Activated CD4-positive, alpha-beta memory T cell treated with anti-CD3 and anti-CD28 coated beads, Interleukin-2, amount 10 ng/mL, durations not matched to agents 7 days and 5 days (primary cell): ENCODE measurements around the gene WWC2. TPM values are rescaled to one million over a fixed set of nuclear protein-coding genes. Genes with fewer than 3 reads are reported as not detected.

ENCODE experiments used
- CTCF ChIA-PET: fragments of 350-600 bp; sonication (Branson Sonifier 250); formaldehyde crosslinking; loops from one replicate; lab custom pipeline; 2021; ENCODE audit warnings: antibody characterized with exemption, inconsistent platforms; lab: Charles Lee
- POLR2A ChIA-PET: fragments of 350-600 bp; sonication (Branson Sonifier 250); formaldehyde crosslinking; loops from one replicate; lab custom pipeline; 2021; ENCODE audit warnings: antibody characterized with exemption; lab: Charles Lee
- DNase-seq: peaks from one replicate; pipeline ENCODE4 v3.0.0-alpha.2; 2020
- H3K27ac Mint-ChIP-seq: one replicate; pipeline ENCODE4 v1.8.0; 2021; ENCODE audit warnings: mild to moderate bottlenecking, mixed read lengths
- H3K27me3 Mint-ChIP-seq: one replicate; pipeline ENCODE4 v1.8.0; 2021; ENCODE audit warnings: mixed read lengths
- H3K36me3 Mint-ChIP-seq: one replicate; pipeline ENCODE4 v1.8.0; 2021; ENCODE audit warnings: low read depth, mixed read lengths
- H3K4me1 Mint-ChIP-seq: one replicate; pipeline ENCODE4 v1.8.0; 2021; ENCODE audit warnings: mixed read lengths
- H3K4me3 Mint-ChIP-seq: one replicate; pipeline ENCODE4 v1.8.0; 2021; ENCODE audit warnings: mild to moderate bottlenecking, mixed read lengths
- H3K9me3 Mint-ChIP-seq: one replicate; pipeline ENCODE4 v1.8.0; 2021; ENCODE audit warnings: mixed read lengths
- total RNA-seq, 2 experiments: library from RNA; stranded (reverse); gene quantifications; one replicate each; pipeline ENCODE4 v1.2.3, GENCODE V29; 2021

Gene WWC2
- total RNA-seq, 2 experiments from 2014 or later, result 0.23 to 0.28 TPM

DNA sequence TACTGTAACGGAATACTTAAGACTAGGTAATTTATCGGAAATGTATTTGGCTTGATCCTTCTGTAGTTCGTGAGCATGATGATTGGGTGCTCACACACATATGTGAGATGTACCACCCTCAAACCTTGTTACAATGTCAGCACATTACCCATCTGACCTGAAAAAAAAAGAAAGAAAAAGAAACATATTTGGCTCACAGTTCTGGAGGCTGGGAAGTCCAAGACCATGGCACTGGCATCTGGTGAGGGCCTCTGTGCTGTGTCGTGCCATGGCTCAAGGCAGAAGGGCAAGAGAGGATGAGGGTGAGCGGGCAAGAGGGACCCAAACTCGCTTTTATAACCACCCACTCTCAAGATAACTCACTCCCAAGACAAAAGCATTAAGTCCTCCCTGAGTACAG lies 230.2 kb downstream of the WWC2 start:
- peaks cover 6% of the 10 kb centered on the region for H3K27me3 Mint-ChIP-seq

DNA sequence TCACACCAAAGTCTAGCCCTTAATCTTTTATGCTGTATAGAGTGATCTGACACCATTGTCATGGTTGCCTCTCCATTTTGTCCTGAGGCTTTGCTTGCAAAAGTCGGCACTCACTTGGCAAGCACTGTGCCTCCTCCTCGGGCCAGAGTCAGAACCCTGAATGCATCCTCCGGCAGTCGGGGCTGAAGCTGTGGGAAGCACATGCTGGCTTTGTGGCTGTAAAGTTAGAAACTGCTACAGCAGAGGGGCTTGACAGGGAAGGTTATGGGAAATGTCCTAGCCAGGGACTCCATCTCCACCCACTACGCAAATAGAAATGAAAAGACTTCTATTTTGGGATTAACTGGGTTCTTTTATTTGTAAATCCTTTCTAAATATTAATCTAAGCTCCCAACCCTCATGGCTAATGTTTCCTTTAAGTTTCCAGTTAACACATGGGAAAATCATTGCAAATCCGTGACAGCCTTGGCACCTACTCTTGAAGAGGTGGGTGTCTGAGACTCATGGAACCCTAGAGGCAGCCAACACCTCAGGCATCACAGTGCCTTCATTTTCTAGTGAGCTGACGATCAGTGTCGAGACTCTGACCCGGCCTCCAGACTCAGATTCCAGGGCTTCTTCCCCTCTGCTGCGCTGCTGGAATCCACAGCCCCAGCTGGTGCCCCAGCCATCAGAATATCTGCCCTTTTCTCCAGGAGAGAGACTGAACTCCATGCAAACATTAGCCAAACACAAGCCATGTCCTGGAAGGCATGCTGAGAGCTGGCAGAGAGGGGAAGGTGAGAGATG lies 231.1 kb downstream of the WWC2 start:
- Mint-ChIP-seq H3K36me3 (no peaks in the 10 kb centered on the region), H3K27ac (no peak overlapping the region), H3K9me3 (no peaks in the 10 kb centered on the region), H3K27me3 (peaks cover 6% of the 10 kb centered on the region), H3K4me1 (peaks cover 1% of the 10 kb centered on the region), H3K4me3 (no peak overlapping the region)
- POLR2A ChIA-PET, result no interaction called here
- CTCF ChIA-PET, result no interaction called here
- DNase-seq, result no peak

More for the DNA sequence above, 230.2 kb downstream of the WWC2 start:
- Mint-ChIP-seq H3K36me3 (no peaks in the 10 kb centered on the region), H3K4me3 (no peak overlapping the region), H3K4me1 (no peaks in the 10 kb centered on the region), H3K27ac (no peak overlapping the region), H3K9me3 (no peaks in the 10 kb centered on the region)
- CTCF ChIA-PET, result no interaction called here
- POLR2A ChIA-PET, result no interaction called here
- no peak for DNase-seq

DNA sequence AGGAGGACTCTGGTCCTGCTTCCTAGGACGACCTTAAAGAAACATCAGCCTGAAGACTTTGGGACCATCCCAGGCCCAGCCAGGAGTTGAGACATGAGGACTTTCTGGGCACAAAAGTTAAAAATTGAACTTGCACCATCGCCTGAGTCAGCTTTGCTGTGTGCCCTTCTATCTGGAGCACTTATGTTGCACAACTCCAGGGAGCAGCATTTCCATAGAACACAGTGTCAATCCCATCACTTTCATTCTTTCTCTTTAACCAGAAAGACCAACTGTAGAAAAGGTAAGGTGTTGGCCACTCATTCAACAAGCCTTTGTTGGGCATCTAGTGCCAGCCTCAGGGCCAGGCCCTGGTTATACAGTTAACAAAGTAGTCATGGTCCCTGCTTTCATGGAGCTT lies 231.8 kb downstream of the WWC2 start:
- peaks cover 6% of the 10 kb centered on the region for H3K27me3 Mint-ChIP-seq
- DNase-seq, result no peak
- CTCF ChIA-PET, result no interaction called here
- POLR2A ChIA-PET, result no interaction called here
- peaks cover 8% of the 10 kb centered on the region for H3K4me1 Mint-ChIP-seq
- H3K4me3 Mint-ChIP-seq, result no peak overlapping the region
- H3K9me3 Mint-ChIP-seq, result no peaks in the 10 kb centered on the region
- no peak overlapping the region for H3K27ac Mint-ChIP-seq
- no peaks in the 10 kb centered on the region for H3K36me3 Mint-ChIP-seq

DNA sequence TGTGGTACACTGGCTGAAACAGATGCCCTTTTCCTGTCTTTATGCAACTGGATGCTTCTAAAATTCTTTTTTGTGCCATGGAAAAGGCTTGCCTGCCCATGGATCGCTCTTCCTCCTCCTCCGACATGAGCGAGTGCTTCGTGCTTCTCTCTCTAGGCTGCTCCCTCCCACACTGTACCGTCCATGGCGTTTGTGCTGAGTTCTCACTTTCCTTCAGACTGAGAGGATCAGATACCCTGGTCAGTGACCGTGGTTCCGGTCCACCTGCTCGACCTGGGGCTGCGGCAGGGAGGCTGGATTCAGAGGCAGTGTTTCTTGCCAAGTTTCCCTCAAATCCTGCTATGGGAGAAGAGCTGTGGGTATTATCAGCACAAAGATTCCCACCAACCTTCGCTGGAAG lies 233.4 kb downstream of the WWC2 start:
- H3K9me3 Mint-ChIP-seq, result no peaks in the 10 kb centered on the region
- POLR2A ChIA-PET, result no interaction called here

DNA sequence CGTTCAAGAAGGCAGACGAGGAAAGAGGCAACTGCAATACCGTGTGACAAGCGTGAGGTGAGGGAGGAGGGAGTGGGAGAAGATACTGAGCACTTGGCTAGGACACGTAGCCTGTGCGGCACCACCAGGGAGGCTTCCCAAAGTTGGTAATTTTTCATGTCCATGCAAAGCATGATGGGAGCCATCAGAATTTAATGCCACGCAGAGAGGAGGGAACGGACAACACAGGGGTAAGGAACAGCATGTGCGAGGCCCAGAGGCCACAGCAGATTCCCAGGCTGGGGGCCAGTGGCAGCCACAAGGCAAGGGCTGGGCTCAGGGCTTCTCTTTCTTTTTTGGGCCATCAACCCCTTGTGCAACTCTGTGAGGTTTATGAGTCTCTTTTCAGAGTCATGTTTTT lies 234.1 kb downstream of the WWC2 start:
- H3K9me3 Mint-ChIP-seq, result no peaks in the 10 kb centered on the region
- H3K36me3 Mint-ChIP-seq, result no peaks in the 10 kb centered on the region
- POLR2A ChIA-PET, result no interaction called here
- peaks cover 10% of the 10 kb centered on the region for H3K4me1 Mint-ChIP-seq
- H3K27ac Mint-ChIP-seq, result no peak overlapping the region
- CTCF ChIA-PET, result no interaction called here
- DNase-seq, result no peak
- peaks cover 6% of the 10 kb centered on the region for H3K27me3 Mint-ChIP-seq
- no peak overlapping the region for H3K4me3 Mint-ChIP-seq

More for the DNA sequence above, 233.4 kb downstream of the WWC2 start:
- peaks cover 10% of the 10 kb centered on the region for H3K4me1 Mint-ChIP-seq
- no peak overlapping the region for H3K27ac Mint-ChIP-seq
- DNase-seq, result no peak
- CTCF ChIA-PET, result no interaction called here
- H3K36me3 Mint-ChIP-seq, result no peaks in the 10 kb centered on the region
- H3K27me3 Mint-ChIP-seq, result peaks cover 6% of the 10 kb centered on the region
- H3K4me3 Mint-ChIP-seq, result no peak overlapping the region

DNA sequence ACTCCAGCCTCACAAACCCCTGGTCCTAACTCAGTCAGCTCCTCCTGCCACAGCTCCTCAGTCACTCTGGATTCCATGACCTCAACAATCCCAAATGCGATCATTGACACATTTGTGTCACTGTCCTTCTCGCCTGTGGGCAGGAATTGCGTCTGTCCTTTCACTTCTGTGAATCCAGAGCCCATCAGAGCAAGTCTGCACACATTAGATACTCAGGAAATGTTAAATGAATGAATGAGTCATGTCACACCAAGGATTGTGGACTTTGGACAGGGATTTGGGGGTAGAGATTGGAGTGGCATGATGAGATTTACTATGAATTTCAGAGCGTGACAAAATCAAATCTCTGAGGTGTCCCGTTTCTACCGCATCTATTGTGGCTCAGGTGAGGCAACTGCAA lies 234.9 kb downstream of the WWC2 start:
- H3K9me3 Mint-ChIP-seq, result no peaks in the 10 kb centered on the region
- no peak overlapping the region for H3K27ac Mint-ChIP-seq
- POLR2A ChIA-PET, result no interaction called here
- no peak for DNase-seq
- H3K27me3 Mint-ChIP-seq, result peaks cover 6% of the 10 kb centered on the region
- H3K4me3 Mint-ChIP-seq, result no peak overlapping the region
- peaks cover 10% of the 10 kb centered on the region for H3K4me1 Mint-ChIP-seq
- H3K36me3 Mint-ChIP-seq, result no peaks in the 10 kb centered on the region
- CTCF ChIA-PET, result no interaction called here

DNA sequence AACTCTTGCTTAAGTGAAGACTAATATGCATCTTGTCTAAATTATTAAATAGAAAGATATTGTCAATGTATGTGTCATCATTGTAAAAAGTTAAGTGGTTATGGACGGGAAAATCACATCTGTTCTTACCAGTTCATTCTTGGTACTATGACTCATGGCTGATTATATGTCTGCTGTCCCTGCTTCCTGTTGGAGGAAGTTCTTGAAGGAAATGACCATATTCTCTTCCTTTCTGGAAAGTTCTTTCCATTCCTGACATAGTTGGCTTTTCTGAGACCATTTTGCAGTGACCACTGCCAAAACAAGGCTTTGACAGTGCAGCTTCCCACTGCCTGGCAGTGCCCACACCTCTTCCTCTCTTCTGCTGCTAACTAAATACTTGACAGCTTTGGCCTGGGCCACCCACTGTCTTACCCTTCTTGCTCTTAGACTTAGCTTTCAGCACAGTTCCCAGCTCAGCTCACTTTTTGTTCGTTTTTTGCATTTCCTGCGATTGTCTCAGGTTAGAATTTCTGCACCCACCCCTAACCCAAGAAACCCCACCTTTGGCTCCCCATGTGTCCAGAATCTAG lies 236.4 kb downstream of the WWC2 start:
- no peaks in the 10 kb centered on the region for H3K36me3 Mint-ChIP-seq
- peaks cover 10% of the 10 kb centered on the region for H3K4me1 Mint-ChIP-seq
- H3K4me3 Mint-ChIP-seq, result no peak overlapping the region
- no peak overlapping the region for H3K27ac Mint-ChIP-seq
- no peaks in the 10 kb centered on the region for H3K9me3 Mint-ChIP-seq
- ChIA-PET POLR2A (no interaction called here), CTCF (no interaction called here)
- peaks cover 8% of the 10 kb centered on the region for H3K27me3 Mint-ChIP-seq
- DNase-seq, result no peak

DNA sequence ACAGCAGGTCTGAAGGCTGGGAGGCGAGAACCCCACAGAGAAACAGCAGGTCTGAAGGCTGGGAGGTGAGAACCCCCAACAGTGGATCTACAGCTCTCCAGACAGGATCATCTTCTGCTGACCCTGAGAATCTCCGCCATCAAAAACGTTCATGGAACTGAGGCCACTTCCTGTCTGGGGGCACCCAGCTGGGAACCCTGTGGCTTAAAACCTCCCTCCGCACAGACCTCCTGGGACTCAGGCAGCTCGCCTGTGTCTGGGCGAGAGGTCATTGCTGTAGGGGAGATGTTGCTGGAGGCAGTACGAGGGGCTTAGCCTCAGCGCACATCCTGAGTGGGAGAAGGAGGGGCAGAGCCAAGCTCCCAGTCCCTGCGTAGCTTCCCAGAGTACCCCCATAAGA lies 238.3 kb downstream of the WWC2 start:
- POLR2A ChIA-PET, result no interaction called here
- no peak for DNase-seq
- no peak overlapping the region for H3K27ac Mint-ChIP-seq

DNA sequence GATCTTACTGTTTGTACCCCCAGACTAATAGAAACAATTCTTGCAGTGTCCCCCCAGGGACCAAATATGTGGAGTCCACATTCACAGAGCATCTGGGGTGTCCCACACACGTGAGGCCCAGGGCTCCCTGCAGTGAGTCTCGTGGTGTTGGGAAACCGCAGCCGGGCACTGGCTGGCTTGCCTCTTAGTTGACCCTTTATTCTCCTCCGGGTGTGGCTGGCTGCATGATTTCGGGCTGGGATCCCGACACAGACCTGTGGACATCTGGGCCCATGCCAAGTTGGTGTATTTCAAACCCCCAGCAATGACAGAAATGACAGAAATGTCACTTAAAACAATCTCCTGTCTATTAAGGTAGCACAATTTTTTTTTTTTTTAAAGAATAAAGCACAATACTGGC lies 238.8 kb downstream of the WWC2 start:
- Mint-ChIP-seq H3K4me1 (peaks cover 10% of the 10 kb centered on the region), H3K9me3 (no peaks in the 10 kb centered on the region), H3K36me3 (no peaks in the 10 kb centered on the region), H3K4me3 (no peak overlapping the region), H3K27me3 (peaks cover 14% of the 10 kb centered on the region), H3K27ac (no peak overlapping the region)
- DNase-seq, result no peak
- ChIA-PET CTCF (no interaction called here), POLR2A (no interaction called here)

More for the DNA sequence above, 238.3 kb downstream of the WWC2 start:
- Mint-ChIP-seq H3K9me3 (no peaks in the 10 kb centered on the region), H3K36me3 (no peaks in the 10 kb centered on the region), H3K4me1 (peaks cover 10% of the 10 kb centered on the region), H3K4me3 (no peak overlapping the region), H3K27me3 (peaks cover 15% of the 10 kb centered on the region)
- CTCF ChIA-PET, result no interaction called here

DNA sequence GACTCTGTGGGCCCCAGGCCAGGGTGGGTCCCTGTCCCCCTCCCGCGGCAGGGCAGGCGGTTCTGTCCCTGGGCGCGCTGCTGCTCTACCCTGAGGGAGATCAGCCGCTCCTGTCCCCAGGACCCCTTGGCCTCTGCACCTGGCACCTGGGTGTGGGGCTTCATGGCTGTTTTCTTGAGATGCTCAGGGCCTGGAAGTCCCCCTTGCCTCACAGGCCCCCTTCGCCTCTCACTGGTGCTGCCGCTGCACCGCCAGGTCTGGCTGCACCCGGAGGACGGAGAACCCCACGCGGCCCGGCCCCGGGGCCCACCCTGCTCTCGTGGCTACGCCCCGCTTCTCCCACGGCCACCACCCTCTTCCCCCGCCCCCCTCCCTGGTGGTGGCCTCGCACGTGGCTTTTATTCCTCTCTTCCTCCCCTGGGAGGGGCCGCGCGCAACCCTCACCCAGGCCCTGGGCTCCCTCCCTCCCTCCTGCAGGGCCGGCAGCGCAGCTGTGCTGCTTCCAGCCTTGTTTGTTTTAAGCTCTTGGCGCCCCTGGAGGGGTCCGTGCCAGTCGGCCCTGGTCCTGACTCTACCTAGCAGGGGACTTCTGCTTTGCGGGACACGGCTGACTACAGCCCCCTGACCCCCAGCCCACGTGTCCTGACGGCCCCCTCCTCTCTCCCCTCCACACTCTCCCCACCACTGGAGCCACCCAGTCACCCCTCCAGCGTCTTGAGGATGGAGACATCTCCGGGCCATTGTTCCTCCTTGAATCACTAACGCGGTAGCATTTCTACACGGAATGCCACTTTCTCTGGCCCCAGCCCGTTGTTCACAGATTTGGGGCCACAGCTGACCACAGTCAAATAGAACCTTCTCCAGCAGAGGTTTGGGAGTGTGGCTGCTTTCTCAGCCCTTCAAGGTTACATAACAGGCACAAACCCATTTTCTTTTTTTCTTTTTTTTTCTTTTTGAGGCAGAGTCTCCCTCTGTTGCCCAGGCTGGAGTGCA lies 243.8 kb downstream of the WWC2 start:
- H3K27me3 Mint-ChIP-seq, result peaks cover 14% of the 10 kb centered on the region
- H3K27ac Mint-ChIP-seq, result no peak overlapping the region
- H3K4me3 Mint-ChIP-seq, result no peak overlapping the region
- DNase-seq, result no peak
- CTCF ChIA-PET, result no interaction called here
- POLR2A ChIA-PET, result no interaction called here
- H3K9me3 Mint-ChIP-seq, result no peaks in the 10 kb centered on the region
- no peaks in the 10 kb centered on the region for H3K4me1 Mint-ChIP-seq
- H3K36me3 Mint-ChIP-seq, result no peaks in the 10 kb centered on the region

DNA sequence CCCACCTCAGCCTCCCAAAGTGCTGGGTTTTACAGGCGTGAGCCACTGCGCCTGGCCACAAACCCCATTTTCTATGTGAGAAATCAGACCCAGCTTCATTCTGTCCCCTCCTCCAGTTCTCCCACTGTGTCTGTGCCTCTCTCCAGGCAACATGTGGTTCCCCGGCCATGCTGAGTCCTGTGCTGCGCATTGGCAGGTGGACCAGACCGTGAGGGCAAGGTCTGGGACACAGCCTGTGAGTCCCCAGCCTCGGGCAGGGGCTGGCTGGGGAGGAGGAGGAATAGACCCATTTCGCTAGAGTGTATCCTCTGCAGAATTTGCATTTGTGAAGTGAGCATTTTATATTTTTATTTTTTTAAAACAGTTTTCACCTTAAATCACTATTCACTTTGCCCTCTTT lies 244.7 kb downstream of the WWC2 start:
- ChIA-PET POLR2A (no interaction called here), CTCF (no interaction called here)
- Mint-ChIP-seq H3K36me3 (peaks cover 3% of the 10 kb centered on the region), H3K27ac (no peak overlapping the region), H3K27me3 (peaks cover 14% of the 10 kb centered on the region), H3K4me1 (peaks cover 4% of the 10 kb centered on the region), H3K4me3 (no peak overlapping the region), H3K9me3 (no peaks in the 10 kb centered on the region)
- DNase-seq, result no peak

DNA sequence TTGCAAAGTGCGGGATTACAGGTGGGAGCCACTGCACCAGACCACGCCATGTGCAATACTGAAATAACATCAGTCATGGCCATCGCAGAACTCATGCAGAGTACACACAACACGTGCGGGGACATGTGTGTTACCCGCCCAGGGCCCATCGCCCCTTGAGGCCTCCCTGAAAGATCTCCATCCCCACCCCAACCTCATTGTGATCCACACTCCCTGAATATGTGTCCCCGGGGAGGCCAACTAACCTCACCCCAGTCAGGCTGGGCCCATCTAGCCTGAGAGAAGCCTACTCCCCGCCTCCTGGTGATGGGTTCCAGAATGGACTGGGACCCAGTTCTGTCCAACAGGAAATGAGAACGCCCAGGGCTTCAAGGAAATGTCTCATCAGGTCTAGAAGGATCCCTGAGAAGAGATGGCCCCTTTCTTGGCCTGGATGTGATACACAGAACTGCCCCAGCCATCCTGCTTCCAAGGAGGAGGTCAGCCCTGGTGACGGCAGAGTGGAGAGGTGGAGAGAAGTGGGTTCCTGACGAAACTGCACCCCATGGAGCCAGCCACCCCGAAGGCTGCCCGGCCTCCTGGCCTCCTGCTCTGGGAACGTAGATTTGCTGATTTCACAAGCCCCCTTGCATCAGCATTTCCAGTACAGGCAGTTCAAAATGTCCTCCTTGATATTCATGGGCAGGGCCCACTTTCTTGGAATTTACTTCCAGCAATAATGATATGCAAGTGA lies 245.6 kb downstream of the WWC2 start:
- H3K4me3 Mint-ChIP-seq, result no peak overlapping the region
- H3K36me3 Mint-ChIP-seq, result peaks cover 8% of the 10 kb centered on the region
- no peaks in the 10 kb centered on the region for H3K9me3 Mint-ChIP-seq
- H3K27me3 Mint-ChIP-seq, result peaks cover 14% of the 10 kb centered on the region
- DNase-seq, result no peak
- POLR2A ChIA-PET, result no interaction called here
- peaks cover 14% of the 10 kb centered on the region for H3K4me1 Mint-ChIP-seq
- no peak overlapping the region for H3K27ac Mint-ChIP-seq
- CTCF ChIA-PET, result no interaction called here

DNA sequence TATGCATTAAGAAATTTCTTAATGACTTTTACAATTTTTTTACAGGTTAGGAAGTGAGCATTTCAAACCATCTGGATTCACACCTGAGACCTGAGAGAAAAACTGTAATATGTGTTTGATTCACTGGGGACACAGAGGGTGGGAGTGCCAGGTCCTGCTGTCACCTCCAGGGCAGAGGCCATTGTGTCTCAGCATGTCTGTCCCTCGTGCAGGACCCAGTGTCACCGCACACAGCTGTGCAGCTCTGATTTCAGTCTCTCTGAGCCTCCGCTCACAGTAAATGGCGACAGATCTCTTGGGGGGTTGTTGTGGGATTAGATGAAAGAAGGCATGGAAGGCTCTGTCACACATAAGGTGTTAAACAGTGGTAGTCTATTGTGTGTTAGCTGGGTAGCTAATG lies 246.2 kb downstream of the WWC2 start:
- peaks cover under 1% of the 10 kb centered on the region for H3K9me3 Mint-ChIP-seq
- H3K27ac Mint-ChIP-seq, result no peak overlapping the region
- POLR2A ChIA-PET, result no interaction called here
- CTCF ChIA-PET, result no interaction called here
- H3K4me3 Mint-ChIP-seq, result no peak overlapping the region
- peaks cover 8% of the 10 kb centered on the region for H3K36me3 Mint-ChIP-seq
- DNase-seq, result no peak
- peaks cover 14% of the 10 kb centered on the region for H3K4me1 Mint-ChIP-seq
- peaks cover 12% of the 10 kb centered on the region for H3K27me3 Mint-ChIP-seq
